Liver (tissue), 3 donors: ENCODE measurements around the gene SCAI.

ENCODE experiments used
- ATF3 ChIP-seq: IDR thresholded peaks from 2 replicates; pipeline ENCODE4 v1.6.1; 2016; ENCODE audit warnings: antibody characterized with exemption
- CTCF ChIP-seq: fragments of 150-350 bp; IDR thresholded peaks from 2 replicates; pipeline ENCODE4 v1.5.1; 2017; ENCODE audit warnings: improper control_type of control experiment, low read depth, low read length; ENCODE audit not compliant: missing input control
- EGR1 ChIP-seq, 2 donors: IDR thresholded peaks; 2 replicates each; pipeline ENCODE4 v1.6.1; 2016 to 2018; ENCODE audit warnings: antibody characterized with exemption in 2 of 2, low read depth in 2 of 2
- FOXA1 ChIP-seq: IDR thresholded peaks from 2 replicates; pipeline ENCODE4 v1.6.1; 2016; ENCODE audit warnings: antibody characterized with exemption
- GABPA ChIP-seq, 2 donors: IDR thresholded peaks in 1 of 2; conservative IDR thresholded peaks in 1 of 2; 2 replicates each; pipeline ENCODE4 v1.6.1; 2016; ENCODE audit warnings: antibody characterized with exemption in 2 of 2, mild to moderate bottlenecking in 1 of 2, moderate library complexity in 1 of 2
- JUND ChIP-seq, 2 donors: IDR thresholded peaks; 2 replicates each; pipeline ENCODE4 v1.6.1; 2016; ENCODE audit warnings: antibody characterized with exemption in 2 of 2
- MAX ChIP-seq: IDR thresholded peaks from 2 replicates; pipeline ENCODE4 v1.6.1; 2016; ENCODE audit warnings: antibody characterized with exemption
- NR2F2 ChIP-seq: IDR thresholded peaks from 2 replicates; pipeline ENCODE4 v1.6.1; 2016; ENCODE audit warnings: antibody characterized with exemption
- RAD21 ChIP-seq, 2 donors: IDR thresholded peaks; 2 replicates each; pipeline ENCODE4 v1.6.1; 2016; ENCODE audit warnings: antibody characterized with exemption in 2 of 2, mild to moderate bottlenecking in 2 of 2
- REST ChIP-seq: IDR thresholded peaks from 2 replicates; pipeline ENCODE4 v1.6.1; 2016; ENCODE audit warnings: antibody characterized with exemption, mild to moderate bottlenecking
- TAF1 ChIP-seq: conservative IDR thresholded peaks from 2 replicates; pipeline ENCODE4 v1.6.1; 2016; ENCODE audit warnings: antibody characterized with exemption, mild to moderate bottlenecking
- YY1 ChIP-seq: IDR thresholded peaks from 2 replicates; pipeline ENCODE4 v1.6.1; 2016; ENCODE audit warnings: antibody characterized with exemption, mild to moderate bottlenecking
- donor health status: healthy.
- donor health status: healthy.

GRCh38 chr9:125088752-125089151 lies 54.6 kb downstream of the SCAI start:
- TF ChIP-seq YY1 (no peak), CTCF (no peak), TAF1 (no peak), FOXA1 (no peak), REST (no peak), MAX (no peak), GABPA (IDR thresholded peaks at IDR 0.05 in 1 of 2, conservative IDR thresholded peaks at IDR 0.05 in 1 of 2) (no peak), JUND (IDR thresholded peaks at IDR 0.05) (no peak), RAD21 (IDR thresholded peaks at IDR 0.05) (no peak), EGR1 (IDR thresholded peaks at IDR 0.05; ENCODE audit: low read depth in 2 of 2) (no peak), ATF3 (no peak), NR2F2 (no peak)
